Measurements from ENCODE around the gene GPR35. TPM values are rescaled to one million over a fixed set of nuclear protein-coding genes. Genes with fewer than 3 reads are reported as not detected.

GPR35 gene
- total and polyA plus RNA-seq, 2 of the 13 experiments (the other 11 are each of a cell fraction or from before 2014, with no cell fraction given), result 27.1 to 44.2 TPM

DNA sequence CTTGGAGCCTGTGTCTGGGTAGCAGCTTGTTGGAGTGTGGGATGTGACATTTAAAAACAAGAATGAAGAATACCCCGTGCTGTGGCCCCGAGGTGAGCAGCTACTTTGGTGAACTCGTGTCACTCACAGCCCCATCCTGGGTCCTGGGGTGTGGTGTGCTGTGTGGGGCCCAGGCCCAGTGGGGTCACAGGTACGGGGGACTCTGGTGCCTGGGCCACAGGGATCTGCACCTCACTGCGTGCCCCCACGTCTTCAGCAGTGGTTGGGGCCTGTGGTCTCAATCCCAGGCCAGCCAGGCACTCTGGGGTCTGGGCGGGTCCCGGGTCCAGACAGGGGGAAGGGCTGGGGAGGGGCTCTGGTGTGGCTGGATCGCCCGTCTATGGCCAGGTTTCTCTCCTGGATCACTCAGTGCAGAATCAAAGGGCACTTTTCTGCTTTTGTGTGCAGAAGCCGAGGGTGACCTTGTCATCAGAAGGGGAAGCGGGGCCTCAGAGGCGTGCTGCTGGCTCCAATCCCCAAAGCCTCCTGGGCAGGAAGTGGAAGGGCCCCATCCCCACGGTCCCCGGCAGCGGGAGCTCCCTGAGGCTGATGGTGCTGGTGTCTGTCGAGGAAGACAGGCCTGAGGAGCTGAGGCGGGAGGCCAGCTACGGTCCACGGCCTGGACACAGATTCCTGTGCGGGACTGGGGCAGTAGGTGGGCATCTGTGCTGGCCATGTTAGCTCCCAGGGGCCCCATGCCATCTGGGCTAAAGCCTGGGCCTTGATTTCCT, 1.4 kb downstream of the GPR35 start (continued):
- no peak; the same call in 1 of the 2 replicates for TF ChIP-seq ZNF251 (CRISPR knock-in tag; IDR thresholded peaks at IDR 0.05)
- 0 out of 2 replicates have a peak, but pooled peaks have one; percentile 75 for TF ChIP-seq ARHGAP35 (CRISPR knock-in tag; IDR thresholded peaks at IDR 0.05; ENCODE audit: borderline replicate concordance)
- peak; percentile 34 for TF ChIP-seq ASH2L (IDR thresholded peaks at IDR 0.05; ENCODE audit: insufficient read length, low read depth, low read length)
- TF ChIP-seq ATF7 (IDR thresholded peaks at IDR 0.05), result no peak
- no peak for TF ChIP-seq ATF7 (CRISPR knock-in tag; IDR thresholded peaks at IDR 0.05)
- TF ChIP-seq TCF7L2 (IDR thresholded peaks at IDR 0.05; ENCODE audit: low read depth, low read length), result no peak
- 0 out of 2 replicates have a peak, but pooled peaks have one; percentile 54 for TF ChIP-seq ZSCAN22 (CRISPR knock-in tag; IDR thresholded peaks at IDR 0.05)
- TF ChIP-seq, protein P1, sequence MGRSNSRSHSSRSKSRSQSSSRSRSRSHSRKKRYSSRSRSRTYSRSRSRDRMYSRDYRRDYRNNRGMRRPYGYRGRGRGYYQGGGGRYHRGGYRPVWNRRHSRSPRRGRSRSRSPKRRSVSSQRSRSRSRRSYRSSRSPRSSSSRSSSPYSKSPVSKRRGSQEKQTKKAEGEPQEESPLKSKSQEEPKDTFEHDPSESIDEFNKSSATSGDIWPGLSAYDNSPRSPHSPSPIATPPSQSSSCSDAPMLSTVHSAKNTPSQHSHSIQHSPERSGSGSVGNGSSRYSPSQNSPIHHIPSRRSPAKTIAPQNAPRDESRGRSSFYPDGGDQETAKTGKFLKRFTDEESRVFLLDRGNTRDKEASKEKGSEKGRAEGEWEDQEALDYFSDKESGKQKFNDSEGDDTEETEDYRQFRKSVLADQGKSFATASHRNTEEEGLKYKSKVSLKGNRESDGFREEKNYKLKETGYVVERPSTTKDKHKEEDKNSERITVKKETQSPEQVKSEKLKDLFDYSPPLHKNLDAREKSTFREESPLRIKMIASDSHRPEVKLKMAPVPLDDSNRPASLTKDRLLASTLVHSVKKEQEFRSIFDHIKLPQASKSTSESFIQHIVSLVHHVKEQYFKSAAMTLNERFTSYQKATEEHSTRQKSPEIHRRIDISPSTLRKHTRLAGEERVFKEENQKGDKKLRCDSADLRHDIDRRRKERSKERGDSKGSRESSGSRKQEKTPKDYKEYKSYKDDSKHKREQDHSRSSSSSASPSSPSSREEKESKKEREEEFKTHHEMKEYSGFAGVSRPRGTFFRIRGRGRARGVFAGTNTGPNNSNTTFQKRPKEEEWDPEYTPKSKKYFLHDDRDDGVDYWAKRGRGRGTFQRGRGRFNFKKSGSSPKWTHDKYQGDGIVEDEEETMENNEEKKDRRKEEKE (IDR thresholded peaks at IDR 0.05), result no peak
- TF ChIP-seq CBFB (CRISPR knock-in tag; IDR thresholded peaks at IDR 0.05), result peak; percentile 73; the same call in 1 of the 2 replicates
- TF ChIP-seq ZNF644 (CRISPR knock-in tag; IDR thresholded peaks at IDR 0.05; ENCODE audit: low read depth), result no peak; the same call in 1 of the 2 replicates
- TF ChIP-seq HIVEP1 (CRISPR knock-in tag; IDR thresholded peaks at IDR 0.05), result peak; percentile 86
- no peak for TF ChIP-seq HOXA9 (CRISPR knock-in tag; IDR thresholded peaks at IDR 0.05; ENCODE audit: borderline replicate concordance)
- TF ChIP-seq, protein P2, sequence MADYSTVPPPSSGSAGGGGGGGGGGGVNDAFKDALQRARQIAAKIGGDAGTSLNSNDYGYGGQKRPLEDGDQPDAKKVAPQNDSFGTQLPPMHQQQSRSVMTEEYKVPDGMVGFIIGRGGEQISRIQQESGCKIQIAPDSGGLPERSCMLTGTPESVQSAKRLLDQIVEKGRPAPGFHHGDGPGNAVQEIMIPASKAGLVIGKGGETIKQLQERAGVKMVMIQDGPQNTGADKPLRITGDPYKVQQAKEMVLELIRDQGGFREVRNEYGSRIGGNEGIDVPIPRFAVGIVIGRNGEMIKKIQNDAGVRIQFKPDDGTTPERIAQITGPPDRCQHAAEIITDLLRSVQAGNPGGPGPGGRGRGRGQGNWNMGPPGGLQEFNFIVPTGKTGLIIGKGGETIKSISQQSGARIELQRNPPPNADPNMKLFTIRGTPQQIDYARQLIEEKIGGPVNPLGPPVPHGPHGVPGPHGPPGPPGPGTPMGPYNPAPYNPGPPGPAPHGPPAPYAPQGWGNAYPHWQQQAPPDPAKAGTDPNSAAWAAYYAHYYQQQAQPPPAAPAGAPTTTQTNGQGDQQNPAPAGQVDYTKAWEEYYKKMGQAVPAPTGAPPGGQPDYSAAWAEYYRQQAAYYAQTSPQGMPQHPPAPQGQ (CRISPR knock-in tag; IDR thresholded peaks at IDR 0.05; ENCODE audit: borderline replicate concordance), result no peak
- TF ChIP-seq, protein P3, sequence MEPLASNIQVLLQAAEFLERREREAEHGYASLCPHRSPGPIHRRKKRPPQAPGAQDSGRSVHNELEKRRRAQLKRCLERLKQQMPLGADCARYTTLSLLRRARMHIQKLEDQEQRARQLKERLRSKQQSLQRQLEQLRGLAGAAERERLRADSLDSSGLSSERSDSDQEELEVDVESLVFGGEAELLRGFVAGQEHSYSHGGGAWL (CRISPR knock-in tag; IDR thresholded peaks at IDR 0.05), result peak; percentile 83
- TF ChIP-seq SALL1 (CRISPR knock-in tag; IDR thresholded peaks at IDR 0.05), result peak; percentile 97
- no peak; the same call in 1 of the 2 replicates for TF ChIP-seq FOSL2 (CRISPR knock-in tag; IDR thresholded peaks at IDR 0.05)
- peak; percentile 94 for TF ChIP-seq HDAC1 (CRISPR knock-in tag; IDR thresholded peaks at IDR 0.05)
- TF ChIP-seq MXI1 (IDR thresholded peaks at IDR 0.05; ENCODE audit: borderline replicate concordance, low read depth, low read length), result peak; percentile 59; the same call in 1 of the 3 replicates
- TF ChIP-seq ZNF33B (CRISPR knock-in tag; IDR thresholded peaks at IDR 0.05), result no peak
- TF ChIP-seq MTA3 (CRISPR knock-in tag; IDR thresholded peaks at IDR 0.05), result no peak
- TF ChIP-seq, protein P4, sequence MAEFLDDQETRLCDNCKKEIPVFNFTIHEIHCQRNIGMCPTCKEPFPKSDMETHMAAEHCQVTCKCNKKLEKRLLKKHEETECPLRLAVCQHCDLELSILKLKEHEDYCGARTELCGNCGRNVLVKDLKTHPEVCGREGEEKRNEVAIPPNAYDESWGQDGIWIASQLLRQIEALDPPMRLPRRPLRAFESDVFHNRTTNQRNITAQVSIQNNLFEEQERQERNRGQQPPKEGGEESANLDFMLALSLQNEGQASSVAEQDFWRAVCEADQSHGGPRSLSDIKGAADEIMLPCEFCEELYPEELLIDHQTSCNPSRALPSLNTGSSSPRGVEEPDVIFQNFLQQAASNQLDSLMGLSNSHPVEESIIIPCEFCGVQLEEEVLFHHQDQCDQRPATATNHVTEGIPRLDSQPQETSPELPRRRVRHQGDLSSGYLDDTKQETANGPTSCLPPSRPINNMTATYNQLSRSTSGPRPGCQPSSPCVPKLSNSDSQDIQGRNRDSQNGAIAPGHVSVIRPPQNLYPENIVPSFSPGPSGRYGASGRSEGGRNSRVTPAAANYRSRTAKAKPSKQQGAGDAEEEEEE (CRISPR knock-in tag; IDR thresholded peaks at IDR 0.05; ENCODE audit: borderline replicate concordance), result no peak
- TF ChIP-seq, protein P5, sequence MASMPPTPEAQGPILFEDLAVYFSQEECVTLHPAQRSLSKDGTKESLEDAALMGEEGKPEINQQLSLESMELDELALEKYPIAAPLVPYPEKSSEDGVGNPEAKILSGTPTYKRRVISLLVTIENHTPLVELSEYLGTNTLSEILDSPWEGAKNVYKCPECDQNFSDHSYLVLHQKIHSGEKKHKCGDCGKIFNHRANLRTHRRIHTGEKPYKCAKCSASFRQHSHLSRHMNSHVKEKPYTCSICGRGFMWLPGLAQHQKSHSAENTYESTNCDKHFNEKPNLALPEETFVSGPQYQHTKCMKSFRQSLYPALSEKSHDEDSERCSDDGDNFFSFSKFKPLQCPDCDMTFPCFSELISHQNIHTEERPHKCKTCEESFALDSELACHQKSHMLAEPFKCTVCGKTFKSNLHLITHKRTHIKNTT (CRISPR knock-in tag; IDR thresholded peaks at IDR 0.05), result no peak
